ENCODE measurements around the gene MLXIP.
"Not testable (repeated sequence)": the region's sequence is repeated elsewhere in the genome, so short reads cannot be mapped to it uniquely, and the experiment has no call there.

The MLXIP gene

DNA sequence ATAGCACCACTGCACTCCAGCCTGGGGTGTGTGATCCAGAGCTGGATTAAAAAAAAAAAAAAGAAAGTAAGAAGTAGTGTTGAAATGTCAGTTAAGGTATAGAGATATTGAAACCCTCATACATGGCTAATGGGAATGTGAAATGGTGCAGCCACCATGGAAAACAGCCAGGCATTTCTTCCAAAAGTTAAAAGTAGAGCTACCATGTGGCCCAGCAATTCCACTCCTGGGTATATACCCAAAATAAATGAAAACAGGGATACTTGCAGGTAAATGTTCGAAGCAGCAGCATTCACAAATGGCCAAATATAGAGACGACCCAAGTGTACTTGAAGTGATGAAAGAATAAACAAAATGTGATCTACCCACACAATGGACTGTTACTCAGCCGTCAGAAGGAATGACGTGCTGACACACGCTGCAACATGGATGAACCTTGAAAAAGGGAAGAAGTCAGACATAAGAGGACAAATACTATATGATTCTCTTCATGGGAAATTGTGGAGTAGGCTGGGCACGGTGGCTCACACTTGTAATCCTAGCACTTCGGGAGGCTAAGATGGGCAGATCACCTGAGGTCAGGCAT, 80.2 kb downstream of the MLXIP start:
- DNase-seq: no peak

DNA sequence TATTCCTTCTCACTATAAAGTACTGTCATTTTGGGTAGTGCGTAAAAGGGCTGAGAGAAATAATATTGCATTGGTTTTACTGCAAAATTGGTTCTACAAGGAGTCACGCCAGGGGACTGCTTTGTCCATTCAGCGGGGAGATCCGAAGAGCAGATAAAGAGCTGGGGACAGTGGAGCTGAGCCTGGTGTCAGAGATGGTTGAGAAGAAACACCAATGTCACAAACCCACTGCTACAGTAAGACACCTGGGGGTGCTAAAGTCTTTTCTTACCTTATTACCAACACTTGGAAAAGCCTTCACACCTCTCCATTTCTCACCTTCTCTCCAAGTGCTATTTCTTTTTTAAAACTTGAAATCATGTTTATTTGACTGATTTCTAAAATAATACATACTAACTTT, 81.3 kb downstream of the MLXIP start:
- no peak for DNase-seq

DNA sequence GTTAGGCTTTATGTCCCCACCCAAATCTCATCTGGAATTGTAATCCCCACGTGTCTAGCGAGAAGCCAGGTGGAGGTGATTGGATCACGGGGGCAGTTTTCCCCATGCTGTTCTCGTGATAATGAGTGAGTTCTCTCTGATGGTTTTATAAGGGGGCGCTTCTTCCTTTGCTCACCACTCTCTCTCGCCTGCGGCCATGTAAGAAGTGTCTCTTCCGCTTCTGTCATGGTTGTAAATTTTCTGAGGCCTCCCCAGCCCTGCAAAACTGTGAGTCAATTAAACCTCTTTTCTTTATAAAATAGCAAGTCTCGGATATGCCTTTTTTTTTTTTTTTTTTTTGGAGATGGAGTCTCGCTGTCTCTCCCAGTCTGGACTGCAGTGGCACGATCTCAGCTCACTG, 82.2 kb downstream of the MLXIP start:
- DNase-seq: no peak

DNA sequence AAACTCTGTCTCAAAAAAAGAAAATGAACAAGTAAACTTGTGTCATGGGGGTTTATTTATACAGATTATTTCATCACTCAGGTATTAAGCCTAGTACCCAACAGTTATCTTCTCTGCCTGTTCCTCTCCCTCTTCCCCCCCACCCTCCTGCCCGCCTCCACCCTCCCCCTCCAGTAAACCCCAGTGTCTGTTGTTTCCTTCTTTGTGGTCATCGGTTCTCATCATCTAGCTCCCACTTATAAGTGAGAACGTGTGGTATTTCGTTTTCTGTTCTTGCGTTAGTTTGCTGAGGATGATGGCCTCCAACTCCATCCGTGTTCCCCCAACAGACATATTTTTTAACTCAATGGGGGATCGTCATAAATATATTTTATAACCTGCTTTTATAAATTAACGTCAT, 83.1 kb downstream of the MLXIP start:
- peak; percentile 42 for DNase-seq

DNA sequence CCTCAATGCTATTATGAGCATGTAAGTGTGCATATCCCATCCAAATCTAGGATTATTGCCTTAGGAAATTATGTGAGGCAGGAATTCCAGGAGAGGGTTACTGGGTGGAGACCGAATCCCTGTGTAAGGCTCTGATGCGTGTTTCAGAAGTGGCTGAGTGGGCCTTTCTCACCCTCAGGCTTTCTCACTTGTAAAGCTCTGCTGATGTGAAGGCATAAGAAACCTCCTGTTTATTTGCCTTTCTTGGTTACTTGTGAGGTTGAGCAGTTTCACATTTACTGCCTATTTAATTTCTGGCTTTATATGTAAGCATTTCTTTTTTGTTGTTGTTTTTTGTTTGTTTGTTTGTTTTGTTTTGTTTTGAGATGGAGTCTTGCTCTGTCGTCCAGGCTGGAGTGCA, 84.4 kb downstream of the MLXIP start:
- DNase-seq: no peak

DNA sequence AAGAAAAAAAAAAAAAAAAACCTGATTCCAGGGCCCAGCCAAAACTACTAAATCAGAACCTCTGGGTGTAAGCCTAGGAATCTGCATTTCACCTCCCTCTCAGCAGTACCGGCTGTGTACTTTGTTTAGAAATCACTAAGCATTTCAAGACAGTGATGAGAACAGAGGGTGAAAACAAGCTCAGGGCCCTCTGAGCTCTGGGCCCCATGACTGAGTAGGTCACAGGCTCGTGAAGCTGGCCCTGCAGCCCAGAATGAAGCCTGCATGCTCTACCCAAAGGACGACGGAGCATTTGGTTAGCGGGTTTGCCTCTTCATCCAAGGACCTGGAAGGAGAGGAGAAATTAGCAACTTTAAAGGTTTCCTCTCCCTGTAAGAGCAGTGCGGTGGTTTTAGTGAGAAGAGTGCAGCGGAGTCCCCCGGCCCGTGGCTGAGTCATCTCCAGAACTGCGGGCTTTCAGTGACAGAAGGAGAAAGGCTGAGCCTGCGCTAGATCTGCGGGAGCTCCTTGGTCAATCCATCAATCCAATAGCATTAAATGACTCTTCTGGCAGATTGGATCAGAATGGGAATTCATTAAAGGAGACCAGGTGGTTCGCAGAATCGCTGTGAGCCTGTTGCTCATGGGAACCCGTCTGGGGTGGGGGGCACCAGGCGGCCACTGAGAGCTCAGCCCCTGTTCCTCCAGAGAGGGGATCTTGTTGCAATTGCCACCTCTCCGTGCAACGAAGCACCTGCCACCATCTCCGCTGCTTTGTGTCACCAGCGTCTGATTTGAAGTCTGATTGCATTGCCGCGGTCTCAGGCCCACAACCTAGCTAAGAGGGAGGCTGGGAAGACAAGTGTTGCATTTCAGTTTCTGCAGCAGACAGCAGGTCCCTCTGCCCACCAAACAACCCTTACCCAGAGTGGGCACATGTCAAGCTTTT, 88.1 kb downstream of the MLXIP start:
- peak; percentile 48 for DNase-seq

DNA sequence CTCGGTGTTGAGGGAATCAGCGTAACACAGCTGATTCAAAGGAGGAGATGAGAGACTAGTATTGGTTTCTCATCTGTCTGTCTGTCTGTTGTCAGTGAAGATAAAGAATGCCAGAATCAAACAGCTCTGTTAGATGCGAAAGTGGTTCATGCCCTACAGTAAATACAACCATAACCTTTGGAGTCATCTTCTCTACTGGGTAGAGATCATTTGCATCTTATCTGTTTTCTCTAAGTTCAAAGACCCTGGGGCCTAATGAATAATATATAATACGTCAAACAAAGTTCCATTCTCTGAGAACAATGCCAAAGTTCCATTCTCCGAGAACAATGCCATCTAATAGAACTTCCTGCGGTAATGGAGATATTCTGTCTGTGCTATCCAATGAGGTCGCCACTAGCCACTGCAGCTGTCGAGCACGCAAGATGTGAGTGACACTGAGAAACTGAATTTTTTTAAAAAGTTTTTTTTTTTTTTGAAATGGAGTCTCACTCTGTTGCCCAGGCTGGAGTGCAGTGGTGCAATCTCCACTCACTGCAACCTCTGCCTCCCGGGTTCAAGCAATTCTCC, 88.9 kb downstream of the MLXIP start:
- no peak for DNase-seq

DNA sequence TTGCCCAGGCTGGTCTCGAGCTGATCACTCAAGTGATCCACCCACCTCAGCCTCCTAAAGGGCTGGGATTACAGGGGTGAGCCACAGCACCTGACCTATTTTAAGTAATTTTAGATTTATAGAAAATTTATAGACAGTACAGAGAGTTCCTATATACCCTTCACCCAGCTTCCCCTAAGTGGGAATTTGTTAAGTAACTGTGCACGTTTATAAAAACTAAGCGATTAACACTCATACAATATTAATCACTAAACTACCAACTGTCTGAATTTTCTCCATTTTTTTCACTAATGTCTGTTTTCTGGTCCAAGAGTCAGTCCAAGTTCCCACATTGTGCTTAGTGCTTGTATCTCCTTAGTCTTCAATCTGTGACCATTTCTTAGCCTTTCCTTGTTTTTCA, 89.9 kb downstream of the MLXIP start:
- no peak for DNase-seq

DNA sequence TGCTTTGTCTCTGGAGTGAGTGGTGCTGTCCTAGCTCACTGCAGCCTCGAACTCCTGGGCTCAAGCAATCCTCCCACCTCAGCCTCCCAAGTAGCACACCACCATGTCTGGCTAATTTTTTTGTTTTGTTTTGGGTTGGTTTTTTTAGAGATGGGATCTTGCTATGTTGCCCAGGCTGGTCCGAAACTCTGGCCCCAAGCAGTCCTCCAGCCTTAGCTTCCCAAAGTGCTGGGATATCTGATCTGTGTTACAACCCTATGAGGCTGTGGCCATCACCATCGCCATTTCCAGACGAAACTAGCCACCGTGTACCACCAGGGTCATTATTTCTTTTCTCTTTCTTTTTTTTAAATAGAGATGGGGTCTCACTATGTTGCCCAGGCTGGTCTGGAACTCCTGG, 92.8 kb downstream of the MLXIP start:
- no peak for DNase-seq

DNA sequence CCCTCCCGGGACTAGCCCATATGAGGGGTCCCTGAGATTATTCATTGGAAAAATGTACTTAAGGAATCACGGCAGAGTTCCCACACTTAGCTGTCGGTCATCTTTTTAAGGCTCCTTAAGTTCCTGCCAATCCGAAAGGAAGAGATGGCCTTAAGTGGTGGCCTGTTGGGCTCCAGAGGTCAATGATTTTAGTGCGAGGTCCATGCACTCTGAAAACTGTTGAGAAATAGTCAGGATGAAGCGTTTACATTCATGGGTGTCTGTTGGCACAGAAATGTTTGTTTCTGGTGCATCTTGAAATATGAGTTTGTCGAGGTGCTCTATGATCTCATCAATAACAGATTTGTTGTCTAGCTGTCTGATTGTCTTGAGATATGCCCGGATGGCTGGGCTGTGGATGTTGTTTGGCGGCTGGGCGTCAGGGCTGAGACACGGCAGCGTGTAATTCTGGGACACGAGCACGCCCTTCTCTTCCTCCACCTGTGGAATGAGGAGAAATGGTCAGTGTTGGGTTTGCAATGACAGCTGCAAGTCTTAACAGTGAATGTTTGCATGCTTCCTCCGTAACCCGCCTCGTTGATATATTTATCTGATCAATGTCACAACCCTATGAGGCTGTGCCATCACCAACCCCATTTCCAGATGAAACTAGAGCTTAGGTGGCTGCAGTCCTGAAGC, 93.8 kb downstream of the MLXIP start:
- DNase-seq: no peak

DNA sequence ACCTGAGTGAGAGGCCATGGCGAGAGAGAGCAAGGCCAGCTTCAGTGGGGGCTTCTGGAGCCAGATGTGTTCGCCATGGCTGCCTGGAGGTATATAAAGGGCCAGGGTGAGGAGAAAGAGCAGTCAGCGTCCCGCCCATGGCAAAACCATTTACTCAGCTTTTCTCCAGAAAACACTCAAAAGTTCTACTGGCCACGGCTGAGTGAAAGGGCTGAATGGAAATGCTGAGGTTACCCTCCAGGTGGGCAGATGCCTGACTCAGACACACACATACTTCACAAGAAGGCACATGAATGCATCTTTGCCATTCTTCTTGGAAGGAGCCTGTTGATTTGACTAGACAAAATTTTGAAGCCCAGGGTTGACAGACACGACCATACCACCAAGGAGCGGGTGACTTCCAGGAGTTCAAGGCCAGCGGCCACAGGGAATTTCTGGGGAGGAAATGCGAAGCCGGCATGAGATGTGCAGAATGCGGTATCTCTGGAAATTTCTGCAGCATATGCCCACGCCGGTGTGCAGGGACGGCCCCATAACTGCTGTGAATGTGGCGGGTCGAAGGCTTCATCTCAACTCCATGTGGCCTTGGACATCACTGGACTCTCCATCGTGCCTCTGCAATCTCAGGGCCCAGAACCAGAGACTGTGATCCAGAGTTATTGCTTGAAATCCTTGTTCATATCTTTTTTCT, 95.7 kb downstream of the MLXIP start, which contains the start of gene IL31:
TSS of gene IL31 (minus strand) at position 67 of the 691 bp plus-strand sequence. CDS start at position 18, 49 bp downstream.
- no peak for DNase-seq

DNA sequence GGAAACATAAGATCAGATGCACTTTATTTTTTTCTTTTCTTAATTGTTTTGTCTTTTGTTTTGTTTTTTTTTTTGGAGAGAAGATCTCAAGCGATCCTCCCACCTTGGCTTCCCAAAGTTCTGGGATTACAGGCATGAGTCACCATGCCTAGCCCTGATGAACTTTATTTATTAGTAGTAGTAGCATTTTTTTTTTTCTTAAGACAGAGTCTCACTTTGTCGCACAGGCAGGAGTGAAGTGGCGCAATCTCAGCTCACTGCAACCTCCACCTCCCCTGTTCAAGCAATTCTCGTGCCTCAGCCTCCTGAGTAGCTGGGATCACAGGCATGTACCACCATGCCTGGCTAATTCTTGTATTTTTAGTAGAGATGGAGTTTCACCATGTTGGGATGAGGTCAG, 97.9 kb downstream of the MLXIP start:
- DNase-seq: not testable (repeated sequence)

DNA sequence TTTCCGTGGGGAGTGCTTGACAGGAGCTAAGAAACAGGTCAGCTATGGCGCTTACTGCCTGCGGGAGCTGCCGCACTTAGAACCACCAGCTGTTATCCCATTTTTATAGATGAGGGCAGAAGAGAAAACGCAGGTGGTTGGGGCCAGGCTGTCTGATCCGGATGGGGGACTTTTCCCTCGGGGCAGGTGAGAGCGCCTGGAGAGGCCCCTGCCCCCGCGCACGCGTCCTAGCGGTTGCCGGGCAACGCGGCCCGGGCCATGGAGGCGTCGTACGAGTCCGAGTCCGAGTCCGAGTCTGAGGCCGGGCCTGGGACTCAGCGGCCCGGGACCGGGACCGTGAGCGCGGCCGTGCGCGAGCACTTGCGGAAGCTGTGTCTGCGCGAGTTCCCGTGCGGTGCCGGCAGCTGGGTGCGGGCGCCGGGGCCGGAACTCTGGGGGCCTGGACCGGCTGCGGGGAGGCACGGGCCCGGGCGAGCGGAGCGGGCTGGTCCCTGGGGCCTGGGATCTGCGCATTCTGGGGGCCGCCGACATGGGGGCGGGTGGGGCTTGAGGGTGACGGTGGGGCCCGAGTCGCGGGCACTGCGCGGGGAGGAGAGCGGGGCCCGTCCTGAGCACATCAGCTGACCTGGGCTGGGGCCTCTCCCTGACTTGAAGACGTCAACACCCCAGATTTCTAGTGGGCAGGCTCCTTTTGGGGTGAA, 104.5 kb downstream of the MLXIP start, which contains the start of gene LRRC43:
TSS of gene LRRC43 (plus strand) at position 237 of the 701 bp plus-strand sequence. CDS start at position 259, 22 bp downstream.
- no peak for DNase-seq

DNA sequence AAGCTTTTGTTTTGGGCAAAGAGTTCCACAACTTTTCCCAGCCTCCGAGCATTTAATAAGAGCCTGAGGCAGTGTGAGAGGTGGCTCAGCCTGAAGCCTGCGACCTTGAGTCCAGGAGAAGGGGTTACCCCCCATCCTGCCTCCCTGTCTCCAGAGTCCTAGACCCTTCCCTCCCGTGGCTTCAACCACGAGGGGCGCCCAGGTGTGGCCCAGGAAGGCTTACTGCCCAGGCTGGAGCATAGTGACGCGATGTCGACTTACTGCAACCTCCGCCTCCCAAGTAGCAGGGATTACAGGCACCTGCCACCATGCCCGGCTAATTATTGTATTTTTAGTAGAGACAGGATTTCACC, 105.0 kb downstream of the MLXIP start:
- no peak for DNase-seq

DNA sequence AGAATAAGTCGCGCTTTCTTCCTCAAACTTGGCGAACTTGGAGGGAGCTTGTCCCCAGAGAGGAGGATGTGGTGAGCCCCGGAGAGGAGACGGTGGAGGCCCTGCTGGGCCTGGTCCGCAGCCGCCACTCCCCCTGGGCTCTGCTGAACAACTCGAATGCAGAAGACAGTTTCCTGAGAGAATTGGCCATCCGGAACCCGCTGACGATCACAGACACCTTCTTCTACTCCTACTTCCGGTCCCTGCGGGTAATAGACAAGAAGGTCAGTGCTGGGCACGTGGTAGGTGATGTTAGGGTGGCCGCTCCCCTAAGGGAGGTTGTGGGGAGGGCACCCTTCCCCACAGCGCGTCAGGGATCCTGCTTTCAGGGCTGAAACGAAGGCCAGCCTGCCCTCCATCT, 106.0 kb downstream of the MLXIP start:
- DNase-seq: no peak

DNA sequence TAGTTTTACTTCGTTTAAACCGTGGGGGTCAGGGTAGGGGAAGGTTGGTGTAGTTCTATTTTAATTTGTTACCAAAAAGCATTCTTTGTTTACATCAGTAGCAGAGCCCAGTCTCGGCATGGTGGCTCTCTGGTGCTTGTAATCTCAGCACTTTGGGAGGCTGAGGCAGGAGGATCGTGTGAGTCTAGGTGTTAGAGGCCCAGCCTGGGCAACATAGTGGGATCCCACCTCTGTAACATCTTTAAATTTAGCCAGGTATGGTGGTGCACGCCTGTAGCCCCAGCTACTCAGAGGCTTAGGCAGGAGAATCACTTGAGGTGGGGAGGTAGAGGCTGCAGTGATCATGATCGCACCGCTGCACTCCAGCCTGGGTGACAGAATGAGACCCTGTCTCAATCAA, 106.5 kb downstream of the MLXIP start:
- DNase-seq: no peak

DNA sequence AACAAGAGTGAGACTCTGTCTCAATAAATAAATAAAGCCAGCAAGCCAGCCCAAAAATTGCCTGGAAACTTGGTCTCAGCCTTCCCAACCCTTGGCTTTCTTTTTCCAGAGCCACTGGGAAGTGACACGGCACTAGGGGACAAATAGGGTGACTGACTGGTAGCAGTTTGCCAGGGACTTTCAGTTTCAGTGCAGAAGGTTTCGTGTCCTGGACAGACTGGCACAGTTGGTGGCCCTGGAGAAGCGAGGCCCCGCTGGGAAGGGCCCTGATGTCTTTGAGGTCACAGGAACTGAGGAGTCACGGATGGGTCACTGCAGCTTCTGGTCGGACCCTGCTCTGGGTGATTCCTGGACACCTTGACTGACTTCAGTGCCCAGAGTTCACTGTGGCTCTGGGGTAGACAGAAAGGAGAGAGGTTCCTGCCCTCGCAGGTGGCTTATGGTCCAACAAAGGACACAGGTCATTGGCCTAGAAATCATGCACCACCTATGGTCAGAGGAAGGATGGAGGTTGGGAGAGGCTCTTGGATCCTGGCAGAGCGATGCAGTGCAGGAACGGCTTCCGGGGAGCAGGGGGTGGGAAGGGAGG, 107.0 kb downstream of the MLXIP start:
- DNase-seq: no peak

DNA sequence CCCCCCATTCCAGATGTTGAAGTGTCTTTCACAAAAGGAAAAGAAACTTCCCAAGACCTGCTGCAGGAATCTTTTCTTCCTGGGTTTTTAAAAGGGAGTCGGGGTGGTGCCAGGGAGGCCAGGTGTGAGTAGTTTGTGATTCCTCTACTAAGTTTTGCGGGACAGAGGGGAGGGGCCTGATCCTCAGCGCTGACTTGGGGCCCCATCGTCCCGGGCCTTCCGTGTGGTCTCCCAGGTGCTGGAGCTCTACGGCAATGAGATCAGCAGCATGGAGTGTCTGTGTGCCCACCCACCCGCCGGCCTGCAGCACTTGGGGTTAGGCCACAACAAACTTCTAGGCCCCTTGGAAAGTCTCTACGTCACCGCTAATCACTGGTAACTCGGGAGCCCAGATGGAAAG, 108.9 kb downstream of the MLXIP start:
- DNase-seq: no peak

DNA sequence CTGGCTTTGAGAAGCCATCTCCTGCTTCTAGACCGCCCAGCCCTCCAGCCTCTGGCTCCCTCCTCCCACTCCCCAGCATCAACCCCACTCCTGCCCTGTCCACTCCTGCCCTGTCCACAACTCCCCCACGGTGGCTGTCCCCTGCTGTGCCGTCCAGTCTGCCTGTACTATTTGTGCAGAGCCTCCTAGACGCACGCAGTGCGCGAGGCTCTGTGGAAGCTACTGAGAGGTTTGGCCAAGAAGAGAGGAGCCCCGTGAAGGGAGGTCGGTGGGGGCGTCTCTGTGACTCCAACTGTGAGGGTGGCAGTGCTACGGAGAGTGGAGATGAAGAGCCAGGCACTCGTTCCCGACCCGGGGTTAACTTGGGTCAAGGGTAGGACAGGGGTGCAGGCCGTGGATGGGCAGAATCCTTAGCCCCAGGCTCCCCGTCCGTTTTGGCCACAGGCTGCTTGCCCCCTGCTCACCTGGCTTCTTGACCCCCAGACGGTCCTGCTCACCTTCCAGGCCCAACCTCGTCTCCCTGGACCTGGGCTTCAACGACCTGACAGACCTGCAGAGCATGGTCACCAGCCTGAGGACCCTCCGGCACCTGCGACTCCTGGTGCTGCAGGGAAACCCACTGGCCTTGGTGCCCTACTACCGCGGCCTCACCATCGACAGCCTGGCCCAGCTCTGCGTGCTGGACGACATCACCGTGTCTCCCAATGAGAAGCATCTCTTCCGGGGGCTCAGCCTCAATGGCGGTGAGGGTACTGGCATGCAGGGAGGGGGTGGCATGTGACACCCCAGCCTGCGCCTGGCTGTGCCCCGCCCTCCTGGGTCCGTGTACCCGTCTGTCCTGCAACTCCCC, 111.3 kb downstream of the MLXIP start:
- DNase-seq: no peak

DNA sequence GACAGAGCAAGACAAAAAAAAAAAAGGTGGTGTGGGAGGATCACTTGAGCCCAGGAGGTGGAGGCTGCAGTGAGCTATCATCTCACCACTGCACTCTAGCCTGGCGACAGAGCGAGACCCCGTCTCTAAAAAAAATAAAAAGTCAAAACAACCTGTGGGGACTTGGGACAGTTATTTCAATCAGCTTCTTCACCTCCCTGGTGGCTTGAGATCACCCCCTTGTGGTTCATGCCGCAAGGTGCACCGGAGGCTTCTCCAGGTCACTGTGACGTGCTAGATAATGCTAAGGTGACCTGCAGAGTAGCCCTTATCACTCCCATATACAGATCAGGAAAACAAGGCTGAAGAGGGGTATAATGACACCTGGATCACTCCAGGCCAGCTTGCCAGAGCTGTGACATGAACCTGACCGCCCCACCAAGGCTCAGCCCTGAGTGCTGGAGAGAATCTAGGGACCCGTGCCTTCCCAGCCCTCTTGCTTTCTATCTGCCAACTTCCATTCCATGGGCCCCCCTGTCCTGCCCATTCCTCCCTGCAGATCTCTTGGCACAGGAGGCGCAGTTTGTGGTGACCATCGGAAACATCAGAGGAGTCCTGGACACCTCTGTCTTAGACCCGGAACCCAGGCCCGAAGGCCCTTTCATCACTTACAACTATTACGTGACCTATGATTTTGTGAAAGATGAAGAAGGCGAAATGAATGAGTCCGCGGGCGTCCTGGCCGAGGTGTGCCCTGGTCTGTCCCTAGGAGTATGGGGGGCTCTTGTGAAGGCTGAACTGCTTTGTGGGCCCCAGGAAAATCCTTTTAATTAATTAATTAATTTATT, 112.5 kb downstream of the MLXIP start:
- peak; percentile 65 for DNase-seq

All from CD4-positive, alpha-beta T cell treated with Interleukin-4 for 4 hours (primary cell).